NCI-H128 (cell line): ENCODE data around the gene THSD8.
A peak's percentile ranks its signal among the peaks of the same experiment; 100 is the strongest.

Source experiments
- DNase-seq: peaks from one replicate; lab custom pipeline; 2025; ENCODE audit not compliant: unreplicated experiment; lab: John Stamatoyannopoulos, UW

THSD8 gene

GRCh38 chr19:12847159-12848139, 45.6 kb downstream of the THSD8 start:
- peak; percentile 45 for DNase-seq
